Measurements from ENCODE around the gene NBL1. TPM values are rescaled to one million over a fixed set of nuclear protein-coding genes. Genes with fewer than 3 reads are reported as not detected.
A peak's percentile ranks its signal among the peaks of the same experiment; 100 is the strongest.

The NBL1 gene
- total and polyA plus RNA-seq, 2 experiments from 2014 or later: 6.1 to 10.6 TPM

- H2AFZ ChIP-seq: no peak overlapping the region
- TF ChIP-seq STAT1 (IDR thresholded peaks at IDR 0.05; ENCODE audit: unreplicated experiment) (no peak), ZNF114 (CRISPR knock-in tag; IDR thresholded peaks at IDR 0.05) (no peak), REST (IDR thresholded peaks at IDR 0.05; ENCODE audit: unreplicated experiment) (no peak), NANOG (IDR thresholded peaks at IDR 0.05; ENCODE audit: borderline replicate concordance) (no peak)
- Mint-ChIP-seq H3K27me3 (ENCODE audit: insufficient read depth, low read depth, poor library complexity) (no peaks in the 10 kb centered on the region), H3K4me1 (no peaks in the 10 kb centered on the region), H3K27ac (no peak overlapping the region), H3K9me3 (no peaks in the 10 kb centered on the region), H3K4me3 (no peak overlapping the region), H3K36me3 (ENCODE audit: low read depth) (no peaks in the 10 kb centered on the region)
- H4K20me1 ChIP-seq (replicated peaks; ENCODE audit: insufficient read depth): peaks cover 28% of the 10 kb centered on the region
- peaks cover 8% of the 10 kb centered on the region; the same call in 1 of the 2 replicates for H3K4me1 ChIP-seq (ENCODE audit: insufficient read depth)
- no peak for DNase-seq (ENCODE audit: low spot score)
- H3F3A ChIP-seq (replicated peaks; ENCODE audit: low read depth): no peaks in the 10 kb centered on the region; the same call in 1 of the 2 replicates
- no peaks in the 10 kb centered on the region for H3K9me2 ChIP-seq (ENCODE audit: insufficient read depth)
- H3K79me2 ChIP-seq (replicated peaks; ENCODE audit: insufficient read depth): peaks cover 60% of the 10 kb centered on the region
- H3K4me2 ChIP-seq: no peak overlapping the region
- H3K36me3 ChIP-seq (ENCODE audit: insufficient read depth): 0 out of 2 replicates have a peak, but pooled peaks cover 5% of the 10 kb centered on the region
- no peak overlapping the region for H3K4me3 ChIP-seq
- H3K27ac ChIP-seq (ENCODE audit: low read depth): 0 out of 2 replicates have a peak overlapping the region, but pooled peaks have one; percentile 63
- no peak for ATAC-seq
- no peaks in the 10 kb centered on the region for H3K27me3 ChIP-seq (ENCODE audit: insufficient read depth)
Observed at GRCh38 chr1:19613171-19613703, 30.9 kb upstream of the NBL1 start.

GRCh38 chr1:19615438-19615837 lies 28.7 kb upstream of the NBL1 start:
- H3K79me2 ChIP-seq (replicated peaks; ENCODE audit: insufficient read depth): peaks cover 55% of the 10 kb centered on the region
- no peaks in the 10 kb centered on the region for H3K9me2 ChIP-seq (ENCODE audit: insufficient read depth)
- no peak for ATAC-seq
- Mint-ChIP-seq H3K27ac (peak overlapping the region; percentile 32; the same call in 1 of the 2 replicates), H3K9me3 (no peaks in the 10 kb centered on the region), H3K27me3 (ENCODE audit: insufficient read depth, low read depth, poor library complexity) (no peaks in the 10 kb centered on the region), H3K36me3 (ENCODE audit: low read depth) (no peaks in the 10 kb centered on the region), H3K4me3 (no peak overlapping the region), H3K4me1 (peaks cover 15% of the 10 kb centered on the region)
- H3K4me3 ChIP-seq: no peak overlapping the region
- peaks cover 12% of the 10 kb centered on the region for H4K20me1 ChIP-seq (replicated peaks; ENCODE audit: insufficient read depth)
- no peak for TF ChIP-seq JUNB (IDR thresholded peaks at IDR 0.05; ENCODE audit: unreplicated experiment)
- TF ChIP-seq CREB1 (CRISPR knock-in tag; IDR thresholded peaks at IDR 0.05; ENCODE audit: low read depth): no peak
- no peak for TF ChIP-seq ZNF462 (CRISPR knock-in tag; IDR thresholded peaks at IDR 0.05)
- no peak for TF ChIP-seq STAT1 (IDR thresholded peaks at IDR 0.05; ENCODE audit: unreplicated experiment)
- TF ChIP-seq ZNF331 (CRISPR knock-in tag; IDR thresholded peaks at IDR 0.05; ENCODE audit: low read depth): no peak
- no peaks in the 10 kb centered on the region for H3K27me3 ChIP-seq (ENCODE audit: insufficient read depth)
- H3K4me1 ChIP-seq (ENCODE audit: insufficient read depth): peaks cover 7% of the 10 kb centered on the region
- no peak for DNase-seq (ENCODE audit: low spot score)
- 0 out of 2 replicates have a peak, but pooled peaks cover 5% of the 10 kb centered on the region for H3K36me3 ChIP-seq (ENCODE audit: insufficient read depth)
- no peak overlapping the region for H2AFZ ChIP-seq
- no peak overlapping the region for H3K27ac ChIP-seq (ENCODE audit: low read depth)
- no peaks in the 10 kb centered on the region; the same call in 1 of the 2 replicates for H3F3A ChIP-seq (replicated peaks; ENCODE audit: low read depth)
- no peak overlapping the region for H3K4me2 ChIP-seq

All from GM23338 (cell line).